A549 (cell line): ENCODE measurements around the gene H6PD. TPM values are rescaled to one million over a fixed set of nuclear protein-coding genes. Genes with fewer than 3 reads are reported as not detected.

Experiments used
- ATAC-seq, 2 experiments: fragments of 200-7000 bp in 1 of 2; fragments of >200 bp in 1 of 2; cut with Nextera tagmentation in 1 of 2; cut with Tn5 transposase in 1 of 2; 3 replicates each; pipeline versions ENCODE4 v1.8.0 to v1.9.1; 2018 to 2020; ENCODE audit warnings: mild to moderate bottlenecking in 1 of 2, moderate library complexity in 1 of 2
- CTCF ChIA-PET: fragments of 300-600 bp; sonication (Branson Sonifier 250); formaldehyde crosslinking; extraction: SDS; loops from one replicate; lab custom pipeline; 2021; ENCODE audit warnings: antibody characterized with exemption, inconsistent platforms; lab: Yijun Ruan, JAX
- POLR2A ChIA-PET: fragments of 350-600 bp; formaldehyde crosslinking; extraction: SDS; loops from one replicate; lab custom pipeline; 2021; ENCODE audit warnings: antibody characterized with exemption, inconsistent platforms; lab: Yijun Ruan, JAX
- DNase-seq, 2 experiments: peaks; one replicate each; pipeline versions ENCODE4 v3.0.0 to v3.0.0-alpha.2; 2011 to 2016; ENCODE audit warnings: low read depth in 1 of 2, low spot score in 1 of 2
- FAIRE-seq: peaks from 2 replicates; lab custom pipeline; 2011; peaks lifted over from hg19 to GRCh38; lab: Jason Lieb, UNC
- H3K27ac ChIP-seq, 2 experiments: fragments of >200 bp; sonication (Bioruptor Twin); formaldehyde crosslinking; 3 replicates each; pipeline ENCODE4 v1.5.1; 2016 to 2017
- H3K4me1 ChIP-seq: fragments of >200 bp; sonication (Bioruptor Twin); formaldehyde crosslinking; 3 replicates; pipeline ENCODE4 v1.6.1; 2016
- H3K4me2 ChIP-seq: fragments of >200 bp; sonication (Bioruptor Twin); formaldehyde crosslinking; 3 replicates; pipeline ENCODE4 v1.6.1; 2016
- H3K4me3 ChIP-seq: fragments of >200 bp; sonication (Bioruptor Twin); formaldehyde crosslinking; 3 replicates; pipeline ENCODE4 v1.5.1; 2016
- H3K9me3 ChIP-seq: fragments of >200 bp; sonication (Bioruptor Twin); formaldehyde crosslinking; 3 replicates; pipeline ENCODE4 v1.6.1; 2016
- BHLHE40 ChIP-seq: IDR thresholded peaks from 2 replicates; pipeline ENCODE4 v1.6.1; 2012; ENCODE audit warnings: low read depth, low read length, inconsistent platforms
- CEBPB ChIP-seq, 2 experiments: fragments of >200 bp in 1 of 2; sonication (Bioruptor Twin) in 1 of 2; formaldehyde crosslinking in 1 of 2; IDR thresholded peaks; 2 replicates each; pipeline ENCODE4 v1.6.1; 2012 to 2016
- EHF ChIP-seq: fragments of 250-450 bp; sonication (Bioruptor Pico); IDR thresholded peaks from 2 replicates; pipeline ENCODE4 v1.5.0; 2020; ENCODE audit warnings: mild to moderate bottlenecking
- GATA3 ChIP-seq: IDR thresholded peaks from 2 replicates; pipeline ENCODE4 v1.6.1; 2012; ENCODE audit warnings: borderline replicate concordance
- HEYL ChIP-seq: fragments of 250-450 bp; sonication (Bioruptor Pico); IDR thresholded peaks from 2 replicates; pipeline ENCODE4 v1.8.0; 2021; ENCODE audit warnings: mild to moderate bottlenecking, moderate library complexity
- HMGXB4 ChIP-seq: fragments of 250-450 bp; sonication (Bioruptor Pico); IDR thresholded peaks from 2 replicates; pipeline ENCODE4 v1.5.0; 2021; ENCODE audit warnings: mild to moderate bottlenecking, moderate library complexity, borderline replicate concordance
- NFE2L2 ChIP-seq: fragments of 150-350 bp; conservative IDR thresholded peaks from 2 replicates; pipeline ENCODE4 v1.6.1; 2014; ENCODE audit warnings: low read length
- POLR2AphosphoS2 ChIP-seq: conservative IDR thresholded peaks from 2 replicates; pipeline ENCODE4 v1.6.1; 2012; ENCODE audit warnings: low read length, improper control_type of control experiment, inconsistent platforms
- RCOR1 ChIP-seq: fragments of 150-350 bp; IDR thresholded peaks from 2 replicates; pipeline ENCODE4 v1.6.1; 2014; ENCODE audit warnings: antibody characterized with exemption, low read length, low read depth
- RFX5 ChIP-seq: fragments of 450-650 bp; IDR thresholded peaks from 2 replicates; pipeline ENCODE4 v1.7.1; 2014; ENCODE audit warnings: antibody characterized with exemption, mild to moderate bottlenecking, moderate library complexity
- SMC3 ChIP-seq: fragments of >200 bp; sonication (Bioruptor Twin); formaldehyde crosslinking; IDR thresholded peaks from 3 replicates; pipeline ENCODE4 v1.6.1; 2018; ENCODE audit warnings: inconsistent platforms
- ZNF302 ChIP-seq: fragments of 250-450 bp; sonication (Bioruptor Pico); IDR thresholded peaks from 2 replicates; pipeline ENCODE4 v1.9.0; 2021; ENCODE audit warnings: inconsistent platforms, mild to moderate bottlenecking, moderate library complexity
- WGBS: methylation state at CpG from one replicate; pipeline ENCODE4 v1.1.6; 2017; ENCODE audit errors: missing lambda C conversion rate; 5-methylcytosine and 5-hydroxymethylcytosine counted together
- polyA plus RNA-seq, 4 experiments: library from polyadenylated mRNA; depleted of rRNA in 3 of 4; stranded (reverse); fragments of >200 nt; fragmentation: RNase III in 1 of 4; extraction: RNeasy Plus Mini Kit Qiagen cat#74134 plus additional on column Dnase treatment in 1 of 4; gene quantifications; 2 replicates in 3 of 4; 3 replicates in 1 of 4; pipeline ENCODE4 v1.2.3, GENCODE V29; 2011 to 2017
- TF ChIP-seq, protein P1 (sequence below): fragments of >200 bp; sonication (Bioruptor Twin); formaldehyde crosslinking; IDR thresholded peaks from 3 replicates; pipeline ENCODE4 v1.6.1; 2016
- TF ChIP-seq, protein P2 (sequence below): fragments of >200 bp; sonication (Bioruptor Twin); formaldehyde crosslinking; IDR thresholded peaks from 3 replicates; pipeline ENCODE4 v1.5.1; 2016
- TF ChIP-seq, protein P3 (sequence below): fragments of 450-650 bp; IDR thresholded peaks from 2 replicates; pipeline ENCODE4 v1.6.1; 2014; ENCODE audit warnings: antibody characterized with exemption

Gene H6PD
- polyA plus RNA-seq, 2 of the 4 experiments (the other 2 are of a cell fraction) = 6.0 to 7.9 TPM

DNA sequence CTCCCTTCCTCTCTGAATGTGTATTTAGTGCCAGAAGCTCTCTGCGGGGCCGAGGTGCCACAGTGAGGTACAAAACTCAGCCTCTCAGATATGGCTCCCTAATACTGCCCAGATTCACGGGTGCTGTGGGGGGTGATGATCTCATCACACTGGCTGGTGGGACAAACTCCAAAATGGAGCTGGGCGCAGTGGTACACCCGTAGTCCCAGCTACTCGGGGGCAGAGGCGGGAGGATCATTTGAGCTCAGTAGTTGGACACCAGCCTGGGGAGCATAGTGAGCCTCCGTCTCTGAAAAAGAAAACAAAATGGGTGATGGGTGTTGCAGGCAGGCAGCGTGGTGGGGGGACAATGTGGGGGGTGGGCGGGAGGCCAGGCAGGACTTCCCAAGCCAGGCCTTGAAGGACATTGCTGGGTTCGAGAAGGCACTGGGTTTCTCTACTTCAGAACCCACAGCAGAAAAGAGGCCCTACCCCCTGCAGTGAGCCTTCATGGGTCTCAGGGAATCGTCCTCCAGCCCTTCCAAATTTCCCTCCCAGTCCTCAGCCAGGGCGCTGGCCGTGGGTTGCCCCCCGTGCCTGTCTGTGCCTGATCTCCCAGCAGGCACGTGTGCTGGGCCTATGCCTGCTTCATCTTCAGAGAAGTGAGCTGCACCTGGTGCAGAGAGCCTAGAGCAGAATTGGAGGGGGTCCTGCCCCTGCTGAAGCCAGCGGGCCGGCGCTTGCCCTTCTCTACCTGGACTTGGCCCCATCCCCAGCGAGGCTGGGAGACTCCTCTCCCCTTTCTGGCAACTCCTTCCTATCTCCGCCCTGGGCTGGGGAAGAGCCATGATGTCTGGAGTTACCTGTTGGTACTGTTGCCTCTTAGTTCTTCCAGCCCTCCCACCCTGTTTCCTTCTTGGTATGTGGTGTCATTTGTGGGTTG is 14.0 kb downstream of the H6PD start:
- WGBS = 87% methylated on average over 16 of the region's 21 CpGs
- TF ChIP-seq, protein P1, sequence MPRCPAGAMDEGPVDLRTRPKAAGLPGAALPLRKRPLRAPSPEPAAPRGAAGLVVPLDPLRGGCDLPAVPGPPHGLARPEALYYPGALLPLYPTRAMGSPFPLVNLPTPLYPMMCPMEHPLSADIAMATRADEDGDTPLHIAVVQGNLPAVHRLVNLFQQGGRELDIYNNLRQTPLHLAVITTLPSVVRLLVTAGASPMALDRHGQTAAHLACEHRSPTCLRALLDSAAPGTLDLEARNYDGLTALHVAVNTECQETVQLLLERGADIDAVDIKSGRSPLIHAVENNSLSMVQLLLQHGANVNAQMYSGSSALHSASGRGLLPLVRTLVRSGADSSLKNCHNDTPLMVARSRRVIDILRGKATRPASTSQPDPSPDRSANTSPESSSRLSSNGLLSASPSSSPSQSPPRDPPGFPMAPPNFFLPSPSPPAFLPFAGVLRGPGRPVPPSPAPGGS = no peak
- ATAC-seq = no peak
- Histone ChIP-seq H3K4me2 (no peak overlapping the region), H3K4me1 (no peaks in the 10 kb centered on the region), H3K4me3 (no peak overlapping the region), H3K9me3 (no peaks in the 10 kb centered on the region), H3K27ac (no peak overlapping the region)
- no peak for FAIRE-seq
- ChIA-PET POLR2A (no interaction called here), CTCF (interaction anchor here (1.2 to 1.5 kb wide), 3 partner anchors 41 to 247 kb away, joined by 3 to 6 read pairs (median 4); no protein-coding TSS in a partner anchor)
- DNase-seq = no peak

- H3K9me3 ChIP-seq = no peaks in the 10 kb centered on the region
- no peak for TF ChIP-seq HMGXB4 (CRISPR knock-in tag)
- no peak for TF ChIP-seq HEYL (CRISPR knock-in tag)
- no peak for TF ChIP-seq EHF (CRISPR knock-in tag)
- TF ChIP-seq GATA3 = no peak
- TF ChIP-seq CEBPB (IDR thresholded peaks at IDR 0.05) = no peak
- no peak for TF ChIP-seq RFX5
- TF ChIP-seq, protein P2, sequence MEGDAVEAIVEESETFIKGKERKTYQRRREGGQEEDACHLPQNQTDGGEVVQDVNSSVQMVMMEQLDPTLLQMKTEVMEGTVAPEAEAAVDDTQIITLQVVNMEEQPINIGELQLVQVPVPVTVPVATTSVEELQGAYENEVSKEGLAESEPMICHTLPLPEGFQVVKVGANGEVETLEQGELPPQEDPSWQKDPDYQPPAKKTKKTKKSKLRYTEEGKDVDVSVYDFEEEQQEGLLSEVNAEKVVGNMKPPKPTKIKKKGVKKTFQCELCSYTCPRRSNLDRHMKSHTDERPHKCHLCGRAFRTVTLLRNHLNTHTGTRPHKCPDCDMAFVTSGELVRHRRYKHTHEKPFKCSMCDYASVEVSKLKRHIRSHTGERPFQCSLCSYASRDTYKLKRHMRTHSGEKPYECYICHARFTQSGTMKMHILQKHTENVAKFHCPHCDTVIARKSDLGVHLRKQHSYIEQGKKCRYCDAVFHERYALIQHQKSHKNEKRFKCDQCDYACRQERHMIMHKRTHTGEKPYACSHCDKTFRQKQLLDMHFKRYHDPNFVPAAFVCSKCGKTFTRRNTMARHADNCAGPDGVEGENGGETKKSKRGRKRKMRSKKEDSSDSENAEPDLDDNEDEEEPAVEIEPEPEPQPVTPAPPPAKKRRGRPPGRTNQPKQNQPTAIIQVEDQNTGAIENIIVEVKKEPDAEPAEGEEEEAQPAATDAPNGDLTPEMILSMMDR = no peak
- TF ChIP-seq SMC3 = no peak
- no peak for TF ChIP-seq RCOR1
- no peak for TF ChIP-seq ZNF302 (CRISPR knock-in tag)
- no peak for TF ChIP-seq POLR2AphosphoS2
- TF ChIP-seq, protein P3, sequence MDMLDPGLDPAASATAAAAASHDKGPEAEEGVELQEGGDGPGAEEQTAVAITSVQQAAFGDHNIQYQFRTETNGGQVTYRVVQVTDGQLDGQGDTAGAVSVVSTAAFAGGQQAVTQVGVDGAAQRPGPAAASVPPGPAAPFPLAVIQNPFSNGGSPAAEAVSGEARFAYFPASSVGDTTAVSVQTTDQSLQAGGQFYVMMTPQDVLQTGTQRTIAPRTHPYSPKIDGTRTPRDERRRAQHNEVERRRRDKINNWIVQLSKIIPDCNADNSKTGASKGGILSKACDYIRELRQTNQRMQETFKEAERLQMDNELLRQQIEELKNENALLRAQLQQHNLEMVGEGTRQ = no peak
- no peak for TF ChIP-seq BHLHE40
- no peak for TF ChIP-seq NFE2L2
- DNase-seq (no peak), FAIRE-seq (no peak), ATAC-seq (no peak)
- POLR2A ChIA-PET = no interaction called here
- no peak overlapping the region for H3K27ac ChIP-seq
- H3K4me3 ChIP-seq = no peak overlapping the region
- CTCF ChIA-PET = interaction anchor here (1.3 to 1.8 kb wide), 5 partner anchors 9 to 246 kb away, joined by 3 to 7 read pairs (median 4); no protein-coding TSS in a partner anchor
- no peaks in the 10 kb centered on the region for H3K4me1 ChIP-seq
- H3K4me2 ChIP-seq = no peak overlapping the region
- WGBS = 84% methylated on average over 3 of the region's 3 CpGs
These were observed 14.6 kb downstream of the H6PD start for GRCh38 chr1:9249263-9249533.
